Lung microvascular endothelial cell (primary cell): ENCODE data around the gene KLHL28. TPM values are rescaled to one million over a fixed set of nuclear protein-coding genes. Genes with fewer than 3 reads are reported as not detected.

Source experiments
- DNase-seq, 2 donors: peaks; one replicate each; pipeline versions ENCODE4 v3.0.0 to v3.0.0-alpha.2; 2010; ENCODE audit warnings: low read depth in 2 of 2
- total RNA-seq: library from RNA; depleted of rRNA; stranded (reverse); fragments of >200 nt; gene quantifications from 2 replicates; pipeline ENCODE4 v1.2.1, GENCODE V29; 2014

The KLHL28 gene, protein sequence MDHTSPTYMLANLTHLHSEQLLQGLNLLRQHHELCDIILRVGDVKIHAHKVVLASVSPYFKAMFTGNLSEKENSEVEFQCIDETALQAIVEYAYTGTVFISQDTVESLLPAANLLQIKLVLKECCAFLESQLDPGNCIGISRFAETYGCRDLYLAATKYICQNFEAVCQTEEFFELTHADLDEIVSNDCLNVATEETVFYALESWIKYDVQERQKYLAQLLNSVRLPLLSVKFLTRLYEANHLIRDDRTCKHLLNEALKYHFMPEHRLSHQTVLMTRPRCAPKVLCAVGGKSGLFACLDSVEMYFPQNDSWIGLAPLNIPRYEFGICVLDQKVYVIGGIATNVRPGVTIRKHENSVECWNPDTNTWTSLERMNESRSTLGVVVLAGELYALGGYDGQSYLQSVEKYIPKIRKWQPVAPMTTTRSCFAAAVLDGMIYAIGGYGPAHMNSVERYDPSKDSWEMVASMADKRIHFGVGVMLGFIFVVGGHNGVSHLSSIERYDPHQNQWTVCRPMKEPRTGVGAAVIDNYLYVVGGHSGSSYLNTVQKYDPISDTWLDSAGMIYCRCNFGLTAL
- 4.8 and 9.3 TPM in 2 replicates for total RNA-seq

DNA sequence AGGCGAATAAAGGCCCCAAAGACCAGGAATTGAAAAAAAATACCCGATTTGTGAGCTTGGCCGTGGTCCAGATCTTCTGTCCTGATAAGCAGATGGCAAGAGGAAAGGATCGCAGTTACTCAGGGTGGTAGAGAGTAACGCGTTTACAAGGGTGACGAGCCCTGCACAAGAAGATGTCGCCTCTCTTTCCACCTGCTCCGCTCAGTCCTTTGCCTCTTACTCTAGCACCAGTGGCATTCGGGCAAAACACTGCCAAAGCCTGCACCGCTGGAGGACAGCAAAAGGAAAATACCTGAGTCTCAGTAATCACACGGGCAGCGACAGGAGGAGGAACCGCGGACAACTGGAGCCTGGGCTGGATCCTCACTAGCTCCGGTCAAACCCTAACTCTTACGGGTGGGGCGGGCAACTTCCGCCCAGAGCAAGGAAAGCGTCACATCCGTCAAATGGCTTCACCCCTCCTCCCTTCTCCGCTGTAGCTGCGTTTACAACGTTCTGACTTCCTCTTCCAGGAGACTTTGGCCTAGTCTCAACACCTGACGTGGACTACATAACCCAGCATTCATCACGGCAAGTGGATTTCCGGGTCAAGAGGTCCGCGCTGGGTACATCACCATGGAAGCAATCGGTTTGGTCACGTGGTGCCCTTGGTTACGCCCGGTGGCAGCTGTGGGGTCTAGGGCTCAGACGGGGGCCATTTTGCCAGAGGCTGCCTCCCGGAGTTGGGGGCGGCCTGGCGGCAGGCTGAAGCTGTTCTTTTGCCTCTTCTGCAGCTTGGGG is at the start of gene KLHL28, which contains the start of gene TOGARAM1:
Gene KLHL28 (minus strand): TSS at position 394 of the 780 bp plus-strand sequence. CDS start 16,019 bp downstream, outside the sequence.
Gene TOGARAM1 (plus strand): TSS at position 637 of the 780 bp plus-strand sequence. CDS start 232 bp downstream, outside the sequence.
- peak; percentile 100 for DNase-seq

DNA sequence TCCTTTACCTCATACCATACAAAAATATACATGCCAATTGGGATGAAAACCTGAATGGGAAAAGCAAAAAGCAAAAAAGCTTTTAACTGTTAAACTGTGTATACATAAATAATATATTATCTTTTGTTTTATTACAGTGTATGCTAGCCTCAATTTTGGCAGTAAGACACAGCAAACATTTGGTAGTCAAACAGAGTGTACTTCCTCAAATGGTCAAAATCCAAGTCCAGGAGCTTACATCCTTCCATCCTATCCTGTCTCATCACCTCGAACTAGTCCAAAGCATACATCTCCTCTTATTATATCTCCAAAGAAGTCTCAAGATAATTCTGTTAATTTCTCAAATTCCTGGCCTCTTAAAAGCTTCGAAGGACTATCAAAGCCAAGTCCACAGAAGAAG is 42.2 kb upstream of the KLHL28 start:
- no peak for DNase-seq

DNA sequence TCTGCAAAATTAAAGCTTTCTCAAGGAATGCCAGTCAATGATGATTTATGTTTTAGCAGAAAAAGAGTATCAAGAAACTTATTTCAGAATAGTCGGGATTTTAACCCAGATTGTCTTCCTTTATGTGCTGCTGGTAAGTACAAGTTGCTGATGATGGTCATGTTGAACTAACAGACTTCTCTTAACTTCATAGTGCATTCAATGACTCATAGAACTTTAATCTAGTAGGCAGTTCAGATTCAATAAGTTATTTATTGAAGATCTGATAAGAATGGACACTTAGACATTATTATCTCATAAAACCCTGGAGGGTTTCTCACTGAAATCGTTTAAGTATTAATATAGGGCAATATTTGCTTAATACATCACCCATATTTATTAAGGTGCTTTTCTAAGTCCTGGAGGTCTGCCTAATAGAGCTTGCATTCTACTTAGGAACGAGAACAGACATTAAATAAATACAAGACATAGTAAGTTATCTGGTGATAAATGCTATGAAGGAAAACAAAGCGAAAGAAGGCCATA is 34.1 kb upstream of the KLHL28 start:
- DNase-seq, result no peak

DNA sequence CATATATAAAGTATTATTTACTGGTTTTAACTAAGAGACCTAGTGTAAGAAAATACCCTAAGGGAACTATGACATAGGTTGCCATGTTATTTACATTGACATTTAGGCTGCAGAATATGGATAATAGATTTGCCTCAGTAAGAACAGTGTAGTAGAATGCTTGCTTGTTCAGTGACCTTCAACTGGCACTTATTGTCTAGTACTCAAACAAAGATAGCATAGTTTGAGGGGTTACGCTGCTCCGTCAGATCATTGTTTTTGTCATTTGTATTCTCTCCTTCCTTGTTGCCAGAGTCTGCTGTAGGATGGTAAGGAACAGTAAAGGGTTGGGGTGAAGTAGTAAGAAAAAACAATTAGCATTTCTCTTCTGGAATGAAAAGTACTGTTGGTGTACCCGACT is 33.4 kb upstream of the KLHL28 start:
- DNase-seq, result no peak

DNA sequence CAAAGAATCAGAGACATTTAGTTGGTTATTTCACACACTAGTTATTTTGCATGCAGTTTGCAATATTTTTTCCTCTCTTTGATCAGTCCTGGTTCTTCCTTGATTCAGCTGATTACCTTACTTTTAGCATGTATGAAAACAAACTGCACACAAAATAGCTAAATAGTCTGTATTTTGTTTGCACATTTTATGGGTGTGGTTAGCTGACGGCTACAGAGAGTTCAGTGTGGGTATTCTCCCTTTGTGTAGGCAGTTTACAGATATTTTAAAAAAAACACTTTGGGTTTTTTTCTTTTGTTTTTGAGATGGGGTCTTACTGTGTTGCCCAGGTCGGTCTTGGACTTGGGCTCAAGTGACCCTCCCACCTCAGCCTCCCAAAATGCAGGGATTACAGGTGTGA is 28.8 kb upstream of the KLHL28 start:
- DNase-seq, result no peak

DNA sequence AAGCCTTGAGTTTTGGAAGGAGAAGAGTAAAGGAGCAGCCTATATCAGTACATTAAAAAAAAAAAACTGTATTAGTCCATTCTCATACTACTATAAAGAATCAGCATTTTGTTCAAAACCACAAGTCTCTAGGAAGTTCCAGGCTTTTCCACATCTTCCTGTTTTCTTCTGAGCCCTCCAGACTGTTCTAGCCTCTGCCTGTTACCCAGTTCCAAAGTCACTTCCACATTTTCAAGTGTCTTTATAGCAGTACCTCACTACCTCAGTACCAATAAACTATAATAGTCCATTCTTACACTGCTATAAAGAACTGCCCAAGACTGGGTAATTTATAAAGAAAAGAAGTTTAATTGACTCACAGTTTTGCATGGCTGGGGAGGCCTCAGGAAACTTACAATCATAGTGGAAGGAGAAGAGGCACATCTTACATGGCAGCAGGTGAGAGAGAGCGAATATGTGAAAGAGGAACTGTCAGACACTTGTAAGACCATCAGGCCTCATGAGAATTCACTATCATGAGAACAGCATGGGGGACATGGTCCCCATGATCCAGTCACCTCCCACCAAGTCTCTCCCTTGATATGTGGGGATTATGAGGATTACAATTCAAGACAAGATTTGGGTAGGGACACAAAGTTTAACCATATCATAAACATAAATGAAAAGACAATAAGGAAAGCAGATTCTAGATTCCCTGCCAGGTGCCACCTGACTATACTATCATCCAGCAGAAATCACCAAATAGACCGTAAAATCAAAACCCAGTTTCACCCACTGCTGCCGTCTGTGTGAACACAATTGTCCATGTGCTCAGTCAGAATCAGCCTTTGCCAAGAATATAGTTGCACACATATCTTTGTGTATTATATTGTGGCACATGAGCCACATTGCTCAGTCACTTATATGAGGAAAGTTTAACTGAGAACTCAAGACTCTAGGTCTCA is 28.0 kb upstream of the KLHL28 start:
- DNase-seq, result peak in 1 of 2 donors; percentile 38

DNA sequence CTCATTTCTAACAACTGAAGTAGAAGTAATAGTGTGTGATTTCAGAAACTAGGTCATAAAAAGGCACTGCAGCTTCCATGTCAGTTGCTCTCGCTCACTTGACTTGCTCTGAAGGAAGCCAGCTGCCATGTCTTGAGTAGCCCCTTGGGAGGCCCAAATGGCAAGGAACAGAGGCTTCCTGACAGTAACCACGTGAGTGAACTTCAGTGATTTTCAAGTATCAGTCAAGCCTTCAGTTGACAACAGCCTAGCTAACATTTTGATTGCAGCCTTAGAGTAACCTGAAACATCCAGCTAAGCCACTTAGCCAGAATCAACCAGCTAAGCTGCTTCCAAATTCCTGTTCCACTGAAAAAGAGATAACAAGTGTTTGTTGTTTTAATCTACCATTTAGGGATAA is 26.9 kb upstream of the KLHL28 start:
- no peak for DNase-seq

DNA sequence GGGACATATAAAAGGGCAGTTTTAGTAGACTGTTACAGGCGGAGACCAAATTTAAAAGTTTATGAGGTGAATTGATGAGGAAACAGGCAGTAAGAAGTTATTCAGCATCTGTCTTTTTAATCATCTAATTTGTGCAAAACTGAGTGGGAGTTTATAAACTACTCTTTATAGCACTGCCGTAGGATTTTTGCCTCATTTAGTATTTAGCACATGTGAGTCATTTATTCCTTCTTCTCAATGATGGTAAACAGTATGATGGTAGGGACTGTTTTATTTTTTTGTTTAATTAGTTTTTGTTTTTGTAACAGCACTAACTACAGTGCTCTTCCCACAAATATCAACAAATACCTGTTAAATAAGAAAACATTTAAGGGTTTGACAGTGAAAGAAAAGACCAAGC is 20.8 kb upstream of the KLHL28 start:
- no peak for DNase-seq

DNA sequence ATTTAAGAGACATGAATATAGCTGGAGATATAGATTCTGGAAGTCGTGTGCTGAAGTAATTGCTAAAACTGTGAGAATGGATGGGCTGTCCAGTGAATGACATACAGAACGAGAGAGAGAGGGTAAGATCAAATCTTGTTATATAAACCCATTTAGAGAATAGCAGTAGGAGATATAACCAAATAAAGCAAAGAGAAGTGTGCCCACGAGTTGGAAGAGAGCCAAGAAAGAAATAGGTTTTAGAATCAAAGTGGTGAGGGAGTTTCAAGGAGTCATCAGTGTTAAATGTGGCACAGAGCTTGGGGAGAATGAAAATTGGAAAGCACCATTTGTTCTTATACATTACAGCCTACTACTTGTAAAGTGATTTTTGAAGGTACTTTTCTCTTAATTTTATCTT is 19.5 kb upstream of the KLHL28 start:
- no peak for DNase-seq

DNA sequence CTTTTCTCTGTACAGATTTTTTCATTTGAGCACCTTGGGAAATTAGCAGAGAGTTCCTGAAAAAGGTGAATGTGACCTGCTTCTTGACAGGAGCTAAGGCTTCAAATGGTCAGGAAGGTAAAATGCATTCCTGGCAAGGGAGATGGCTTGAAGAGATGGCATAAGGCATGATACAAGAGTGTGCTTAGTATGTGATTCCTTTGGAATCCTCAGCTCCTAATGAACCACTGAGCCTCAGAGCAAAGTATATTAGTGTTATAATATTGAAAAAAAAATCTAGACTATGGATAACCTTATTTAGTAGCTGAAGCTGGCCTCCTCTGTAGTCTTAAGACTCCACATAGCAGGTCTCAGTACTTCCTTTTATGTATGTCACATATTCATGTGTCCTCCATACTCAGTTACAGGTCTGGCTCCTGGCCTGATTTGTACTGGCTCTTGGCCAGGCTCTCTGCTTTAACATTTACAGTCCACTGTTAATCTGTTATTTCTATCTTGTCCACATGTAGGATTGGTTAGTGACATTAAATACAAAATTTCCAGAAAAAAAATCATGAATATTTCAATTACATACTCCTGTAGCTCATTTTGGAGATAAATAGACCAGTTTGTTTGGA is 18.1 kb upstream of the KLHL28 start:
- DNase-seq, result peak in 1 of 2 donors; percentile 66

DNA sequence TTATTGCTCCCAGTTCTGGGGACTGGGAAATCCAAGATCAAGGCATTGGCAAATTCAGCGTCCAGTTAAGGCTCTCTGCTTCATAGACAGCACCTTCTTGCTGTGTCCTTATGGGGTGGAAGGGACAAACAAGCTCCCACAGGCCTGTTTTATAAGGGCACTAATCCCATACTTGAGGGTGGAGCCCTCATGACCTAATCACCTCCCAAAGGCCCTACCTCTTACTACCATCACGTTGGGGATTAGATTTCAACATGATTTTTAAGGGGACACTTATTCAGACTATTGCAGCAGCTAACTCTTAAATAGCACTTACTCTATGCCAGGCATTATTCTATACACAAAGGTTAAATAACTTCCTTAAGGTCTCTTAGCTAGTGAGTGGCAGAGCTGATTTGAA is 17.5 kb upstream of the KLHL28 start:
- no peak for DNase-seq

DNA sequence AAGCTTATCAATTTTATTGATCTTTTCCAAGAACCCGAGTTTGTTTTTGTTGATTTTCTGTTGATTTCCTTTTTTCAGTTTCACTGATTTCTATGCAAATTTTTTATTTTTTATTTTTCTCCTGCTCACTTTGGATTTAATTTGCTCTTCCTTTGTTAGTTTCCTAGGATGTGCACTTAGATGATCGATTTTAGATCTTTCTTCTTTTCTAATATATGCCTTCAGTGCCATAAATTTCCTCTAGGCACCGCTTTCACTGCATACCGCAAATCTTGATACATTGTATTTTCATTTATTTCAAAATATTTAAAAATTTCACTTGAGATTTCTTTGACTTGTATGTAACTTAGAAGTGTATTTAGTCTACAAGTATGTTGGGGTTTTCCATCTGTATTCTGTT is 9.7 kb upstream of the KLHL28 start:
- no peak for DNase-seq

DNA sequence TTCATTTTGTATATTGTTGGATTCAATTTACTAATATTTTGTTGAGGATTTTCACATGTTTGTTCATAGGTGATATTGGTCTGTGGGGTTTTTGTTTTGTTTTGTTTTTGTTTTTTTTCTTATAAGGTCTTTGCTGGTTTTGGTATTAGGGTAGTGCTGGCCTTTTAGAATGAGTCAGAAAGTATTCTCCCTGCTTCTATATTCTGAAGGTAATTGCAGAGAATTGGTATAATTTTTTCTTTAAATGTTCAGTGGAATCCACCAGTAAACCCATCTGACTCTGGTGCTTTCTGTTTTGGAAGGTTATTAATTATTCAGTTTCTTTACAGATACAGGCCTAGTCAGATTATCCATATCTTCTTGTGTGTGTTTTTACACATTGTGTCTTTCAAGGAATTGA is 9.2 kb upstream of the KLHL28 start:
- DNase-seq, result no peak

DNA sequence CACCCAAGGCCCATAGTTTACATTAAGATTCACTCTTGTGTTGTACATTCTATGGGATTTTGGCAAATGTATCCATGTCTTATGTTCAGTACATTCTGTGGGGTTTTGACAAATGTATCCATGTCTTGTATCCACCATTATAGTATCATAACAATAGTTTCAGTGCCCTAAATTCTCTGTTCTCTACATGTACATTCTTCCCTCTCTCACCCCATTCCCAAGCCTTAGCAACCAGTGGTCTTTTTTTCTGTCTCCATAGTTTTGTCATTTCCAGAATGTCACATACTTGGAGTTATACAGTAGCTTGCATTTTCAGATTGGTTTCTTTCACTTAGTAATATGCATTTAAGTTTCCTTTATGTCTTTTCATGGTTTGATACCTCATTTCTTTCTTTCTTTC is 7.0 kb upstream of the KLHL28 start:
- DNase-seq, result no peak

DNA sequence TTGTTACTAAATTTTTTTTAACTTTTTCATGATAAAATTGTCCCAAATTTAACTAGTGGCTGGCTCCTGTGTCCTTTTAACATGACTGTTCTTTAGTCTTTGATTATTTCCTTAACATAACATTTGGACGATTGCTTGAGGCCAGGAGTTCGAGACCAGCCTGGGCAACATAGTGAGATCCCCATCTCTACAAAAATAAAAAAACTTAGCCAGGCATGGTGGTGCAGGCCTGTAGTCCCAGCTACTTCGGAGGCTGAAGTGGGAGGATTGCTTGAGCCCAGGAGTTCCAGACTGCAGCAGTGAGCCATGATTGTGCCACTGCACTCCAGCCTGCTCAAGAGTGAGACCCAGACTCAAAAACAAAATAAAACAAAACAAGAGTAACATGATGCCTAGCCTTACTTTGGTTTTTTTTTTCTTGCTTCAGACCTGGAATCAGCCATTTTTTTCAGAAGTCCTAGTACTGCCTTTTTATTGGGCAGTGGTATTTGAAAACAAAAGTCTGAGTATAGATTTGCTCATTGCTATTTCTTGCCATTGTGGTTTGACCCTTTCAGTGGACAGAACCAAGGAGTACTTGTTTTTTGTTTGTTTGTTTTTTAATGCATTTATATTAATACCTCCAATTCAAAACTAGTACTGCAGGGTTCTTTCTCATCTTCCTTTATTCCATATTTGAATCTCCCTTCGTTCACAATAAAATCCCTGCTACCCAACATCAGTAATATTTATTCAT is 5.0 kb upstream of the KLHL28 start:
- no peak for DNase-seq

DNA sequence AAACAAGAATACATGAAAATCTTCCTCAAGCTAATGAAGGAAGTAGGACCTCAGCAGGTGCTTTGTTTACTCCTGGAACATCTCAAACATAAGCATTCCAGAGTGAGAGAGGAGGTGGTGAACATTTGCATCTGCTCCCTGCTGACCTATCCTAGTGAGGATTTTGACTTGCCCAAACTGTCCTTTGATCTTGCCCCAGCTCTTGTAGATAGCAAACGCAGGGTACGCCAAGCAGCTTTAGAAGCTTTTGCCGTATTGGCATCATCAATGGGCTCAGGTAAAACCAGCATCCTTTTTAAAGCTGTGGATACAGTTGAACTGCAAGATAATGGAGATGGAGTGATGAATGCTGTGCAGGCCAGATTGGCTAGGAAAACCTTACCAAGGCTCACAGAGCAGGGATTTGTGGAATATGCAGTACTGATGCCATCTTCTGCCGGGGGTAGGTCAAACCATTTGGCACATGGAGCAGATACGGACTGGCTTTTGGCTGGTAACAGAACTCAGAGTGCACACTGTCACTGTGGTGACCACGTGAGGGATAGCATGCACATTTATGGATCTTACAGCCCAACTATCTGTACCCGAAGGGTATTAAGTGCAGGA is 2.1 kb upstream of the KLHL28 start:
- peak; percentile 14 to 40 for DNase-seq

DNA sequence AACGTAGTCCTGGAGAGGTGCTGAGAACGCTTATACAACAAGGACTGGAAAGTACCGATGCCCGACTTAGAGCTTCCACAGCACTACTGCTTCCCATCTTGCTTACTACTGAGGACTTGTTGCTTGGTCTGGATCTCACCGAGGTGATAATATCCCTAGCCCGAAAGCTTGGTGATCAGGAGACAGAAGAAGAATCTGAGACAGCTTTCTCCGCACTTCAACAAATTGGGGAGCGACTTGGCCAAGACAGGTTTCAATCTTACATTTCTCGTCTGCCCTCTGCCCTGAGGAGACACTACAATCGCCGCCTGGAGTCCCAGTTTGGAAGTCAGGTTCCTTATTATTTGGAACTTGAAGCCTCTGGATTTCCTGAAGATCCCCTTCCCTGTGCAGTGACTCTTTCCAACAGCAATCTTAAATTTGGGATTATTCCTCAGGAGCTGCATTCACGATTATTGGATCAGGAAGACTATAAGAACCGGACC is 1.3 kb upstream of the KLHL28 start:
- no peak for DNase-seq

DNA sequence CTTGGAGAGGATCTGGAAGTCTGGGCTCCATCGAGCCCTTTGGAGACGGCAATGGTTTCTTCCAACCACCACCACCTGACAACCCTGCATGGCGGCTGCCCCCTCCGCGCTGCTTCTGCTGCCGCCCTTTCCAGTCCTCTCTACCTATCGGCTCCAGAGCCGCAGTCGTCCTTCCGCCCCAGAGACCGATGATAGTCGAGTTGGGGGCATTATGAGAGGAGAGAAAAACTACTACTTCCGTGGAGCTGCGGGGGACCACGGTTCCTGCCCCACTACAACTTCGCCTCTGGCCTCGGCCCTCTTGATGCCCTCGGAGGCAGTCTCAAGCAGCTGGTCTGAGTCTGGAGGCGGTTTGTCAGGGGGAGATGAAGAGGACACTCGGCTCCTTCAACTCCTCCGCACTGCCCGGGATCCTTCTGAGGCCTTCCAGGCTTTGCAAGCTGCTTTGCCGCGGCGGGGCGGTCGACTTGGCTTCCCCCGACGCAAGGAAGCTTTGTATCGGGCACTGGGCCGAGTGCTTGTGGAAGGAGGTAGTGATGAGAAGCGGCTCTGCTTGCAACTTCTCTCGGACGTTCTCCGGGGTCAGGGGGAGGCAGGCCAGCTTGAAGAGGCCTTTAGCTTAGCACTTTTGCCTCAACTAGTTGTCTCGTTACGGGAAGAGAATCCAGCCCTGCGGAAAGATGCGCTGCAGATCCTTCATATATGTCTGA is 742 bp upstream of the KLHL28 start:
- DNase-seq, result peak; percentile 30 to 63

DNA sequence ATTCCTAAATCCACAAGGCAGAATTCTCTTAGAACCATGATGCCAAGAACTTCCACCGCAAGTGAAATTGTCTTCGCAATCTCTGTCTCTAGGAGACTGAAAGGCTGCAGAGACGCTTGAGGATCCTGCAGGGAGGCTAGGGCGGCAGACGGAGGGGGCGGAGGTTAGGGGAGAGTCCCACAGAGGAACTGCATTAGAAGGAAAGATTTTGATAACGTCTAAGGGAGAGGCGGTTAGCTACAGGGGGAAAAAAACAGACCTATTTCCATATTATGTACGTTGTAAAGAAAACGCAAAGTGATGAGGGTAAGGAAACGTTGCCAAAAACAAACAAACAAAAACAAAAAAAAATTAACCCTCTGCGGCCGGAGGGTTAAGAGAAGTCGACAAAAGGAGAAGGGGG is 595 bp downstream of the KLHL28 start:
- DNase-seq, result peak; percentile 23 to 60
